Measurements from ENCODE around the gene ZCCHC7. TPM values are rescaled to one million over a fixed set of nuclear protein-coding genes. Genes with fewer than 3 reads are reported as not detected.

Gene ZCCHC7
- total and polyA plus RNA-seq, 5 donors from 2014 or later = 32.3 to 43.6 (median 34.8) TPM

- H3K9me3 ChIP-seq (ENCODE audit: control insufficient read depth in 2 of 2, low read length in 2 of 2) = no peaks in the 10 kb centered on the region
- no peak overlapping the region for H3K4me3 ChIP-seq (ENCODE audit: low read depth, low read length)
- Mint-ChIP-seq H3K4me3 (no peak overlapping the region), H3K27me3 (no peaks in the 10 kb centered on the region), H3K36me3 (peaks cover 34% of the 10 kb centered on the region), H3K27ac (peak overlapping the region in 2 of 3 donors; percentile 2 to 5), H3K9me3 (no peaks in the 10 kb centered on the region), H3K4me1 (peaks cover 6 to 22% (median 11%) of the 10 kb centered on the region in 4 donors)
- no peaks in the 10 kb centered on the region for H3K27me3 ChIP-seq (ENCODE audit: control insufficient read depth, insufficient read depth, low read length)
- no peak overlapping the region for H3K27ac ChIP-seq (ENCODE audit: insufficient read depth, low read length, poor library complexity, severe bottlenecking)
- no peaks in the 10 kb centered on the region for H3K36me3 ChIP-seq (ENCODE audit: control insufficient read depth, insufficient read depth, low read length)
- H3K4me1 ChIP-seq (ENCODE audit: control insufficient read depth, insufficient read depth, low read length, poor library complexity, severe bottlenecking) = no peaks in the 10 kb centered on the region
- DNase-seq (no peak), ATAC-seq (ENCODE audit: low read depth in 2 of 2) (peak in 1 of 2 donors; percentile 14)
Measured at GRCh38 chr9:37324691-37325490, 204.5 kb downstream of the ZCCHC7 start.

- Histone ChIP-seq H3K4me3 (ENCODE audit: low read depth, low read length) (no peak overlapping the region), H3K27me3 (ENCODE audit: control insufficient read depth, insufficient read depth, low read length) (no peaks in the 10 kb centered on the region), H3K36me3 (ENCODE audit: control insufficient read depth, insufficient read depth, low read length) (no peaks in the 10 kb centered on the region), H3K4me1 (ENCODE audit: control insufficient read depth, insufficient read depth, low read length, poor library complexity, severe bottlenecking) (no peaks in the 10 kb centered on the region), H3K9me3 (ENCODE audit: control insufficient read depth in 2 of 2, low read length in 2 of 2) (no peaks in the 10 kb centered on the region), H3K27ac (ENCODE audit: insufficient read depth, low read length, poor library complexity, severe bottlenecking) (no peak overlapping the region)
- no peak overlapping the region for H3K4me3 Mint-ChIP-seq
- ATAC-seq (ENCODE audit: low read depth in 2 of 2) = no peak
- H3K27ac Mint-ChIP-seq = no peak overlapping the region
- no peaks in the 10 kb centered on the region for H3K27me3 Mint-ChIP-seq
- H3K4me1 Mint-ChIP-seq = peaks cover 4 to 22% (median 11%) of the 10 kb centered on the region in 4 donors
- H3K9me3 Mint-ChIP-seq = no peaks in the 10 kb centered on the region
- DNase-seq = no peak
- peaks cover 29% of the 10 kb centered on the region for H3K36me3 Mint-ChIP-seq
Measured at GRCh38 chr9:37325778-37326177, 205.4 kb downstream of the ZCCHC7 start.

- no peaks in the 10 kb centered on the region for H3K9me3 Mint-ChIP-seq
- no peaks in the 10 kb centered on the region for H3K27me3 ChIP-seq (ENCODE audit: control insufficient read depth, insufficient read depth, low read length)
- H3K4me1 ChIP-seq (ENCODE audit: control insufficient read depth, insufficient read depth, low read length, poor library complexity, severe bottlenecking) = no peaks in the 10 kb centered on the region
- no peak overlapping the region for H3K4me3 Mint-ChIP-seq
- H3K4me1 Mint-ChIP-seq = peaks cover 0 to 18% (median 8%) of the 10 kb centered on the region in 4 donors
- H3K36me3 Mint-ChIP-seq = peaks cover 23% of the 10 kb centered on the region
- DNase-seq (no peak), ATAC-seq (ENCODE audit: low read depth in 2 of 2) (no peak)
- H3K27ac Mint-ChIP-seq = peak overlapping the region in 1 of 3 donors; percentile 49
- no peaks in the 10 kb centered on the region for H3K9me3 ChIP-seq (ENCODE audit: control insufficient read depth in 2 of 2, low read length in 2 of 2)
- H3K36me3 ChIP-seq (ENCODE audit: control insufficient read depth, insufficient read depth, low read length) = no peaks in the 10 kb centered on the region
- H3K27ac ChIP-seq (ENCODE audit: insufficient read depth, low read length, poor library complexity, severe bottlenecking) = no peak overlapping the region
- H3K27me3 Mint-ChIP-seq = no peaks in the 10 kb centered on the region
- no peak overlapping the region for H3K4me3 ChIP-seq (ENCODE audit: low read depth, low read length)
Measured at GRCh38 chr9:37327553-37327952, 207.2 kb downstream of the ZCCHC7 start.

GRCh38 chr9:37328556-37329227 lies 208.3 kb downstream of the ZCCHC7 start:
- Mint-ChIP-seq H3K9me3 (no peaks in the 10 kb centered on the region), H3K27ac (no peak overlapping the region), H3K4me3 (no peak overlapping the region), H3K27me3 (no peaks in the 10 kb centered on the region), H3K4me1 (peaks cover 0 to 18% (median 6%) of the 10 kb centered on the region in 4 donors), H3K36me3 (peaks cover 18% of the 10 kb centered on the region)
- DNase-seq (no peak), ATAC-seq (ENCODE audit: low read depth in 2 of 2) (no peak)
- Histone ChIP-seq H3K4me1 (ENCODE audit: control insufficient read depth, insufficient read depth, low read length, poor library complexity, severe bottlenecking) (no peaks in the 10 kb centered on the region), H3K4me3 (ENCODE audit: low read depth, low read length) (no peak overlapping the region), H3K36me3 (ENCODE audit: control insufficient read depth, insufficient read depth, low read length) (no peaks in the 10 kb centered on the region), H3K27me3 (ENCODE audit: control insufficient read depth, insufficient read depth, low read length) (no peaks in the 10 kb centered on the region), H3K27ac (ENCODE audit: insufficient read depth, low read length, poor library complexity, severe bottlenecking) (no peak overlapping the region), H3K9me3 (ENCODE audit: control insufficient read depth in 2 of 2, low read length in 2 of 2) (no peaks in the 10 kb centered on the region)

- H3K4me3 Mint-ChIP-seq = no peak overlapping the region
Measured at GRCh38 chr9:37329576-37329975, 209.2 kb downstream of the ZCCHC7 start.

GRCh38 chr9:37331871-37332270 lies 211.5 kb downstream of the ZCCHC7 start:
- Histone ChIP-seq H3K27me3 (ENCODE audit: control insufficient read depth, insufficient read depth, low read length) (no peaks in the 10 kb centered on the region), H3K27ac (ENCODE audit: insufficient read depth, low read length, poor library complexity, severe bottlenecking) (no peak overlapping the region), H3K4me3 (ENCODE audit: low read depth, low read length) (no peak overlapping the region), H3K36me3 (ENCODE audit: control insufficient read depth, insufficient read depth, low read length) (no peaks in the 10 kb centered on the region), H3K9me3 (ENCODE audit: control insufficient read depth in 2 of 2, low read length in 2 of 2) (no peaks in the 10 kb centered on the region), H3K4me1 (ENCODE audit: control insufficient read depth, insufficient read depth, low read length, poor library complexity, severe bottlenecking) (no peaks in the 10 kb centered on the region)
- Mint-ChIP-seq H3K27ac (no peak overlapping the region), H3K9me3 (no peaks in the 10 kb centered on the region), H3K36me3 (peaks cover 9% of the 10 kb centered on the region), H3K4me3 (no peak overlapping the region), H3K27me3 (no peaks in the 10 kb centered on the region), H3K4me1 (peaks cover 0 to 10% (median 2%) of the 10 kb centered on the region in 4 donors)
- DNase-seq = no peak
- ATAC-seq (ENCODE audit: low read depth in 2 of 2) = no peak

More at GRCh38 chr9:37329576-37329975, 209.2 kb downstream of the ZCCHC7 start:
- Histone ChIP-seq H3K27me3 (ENCODE audit: control insufficient read depth, insufficient read depth, low read length) (no peaks in the 10 kb centered on the region), H3K27ac (ENCODE audit: insufficient read depth, low read length, poor library complexity, severe bottlenecking) (no peak overlapping the region), H3K4me1 (ENCODE audit: control insufficient read depth, insufficient read depth, low read length, poor library complexity, severe bottlenecking) (no peaks in the 10 kb centered on the region), H3K4me3 (ENCODE audit: low read depth, low read length) (no peak overlapping the region), H3K36me3 (ENCODE audit: control insufficient read depth, insufficient read depth, low read length) (no peaks in the 10 kb centered on the region), H3K9me3 (ENCODE audit: control insufficient read depth in 2 of 2, low read length in 2 of 2) (no peaks in the 10 kb centered on the region)
- ATAC-seq (ENCODE audit: low read depth in 2 of 2) = no peak
- H3K4me1 Mint-ChIP-seq = peaks cover 0 to 14% (median 3%) of the 10 kb centered on the region in 4 donors
- DNase-seq = peak in 2 of 3 donors; percentile 19 to 40
- H3K27ac Mint-ChIP-seq = no peak overlapping the region
- H3K9me3 Mint-ChIP-seq = no peaks in the 10 kb centered on the region
- no peaks in the 10 kb centered on the region for H3K27me3 Mint-ChIP-seq
- H3K36me3 Mint-ChIP-seq = peaks cover 13% of the 10 kb centered on the region

GRCh38 chr9:37332578-37332977 lies 212.2 kb downstream of the ZCCHC7 start:
- no peaks in the 10 kb centered on the region for H3K27me3 ChIP-seq (ENCODE audit: control insufficient read depth, insufficient read depth, low read length)
- peaks cover 0 to 5% (median 2%) of the 10 kb centered on the region in 4 donors for H3K4me1 Mint-ChIP-seq
- no peak for ATAC-seq (ENCODE audit: low read depth in 2 of 2)
- H3K27me3 Mint-ChIP-seq = no peaks in the 10 kb centered on the region
- no peak overlapping the region for H3K27ac Mint-ChIP-seq
- no peak overlapping the region for H3K4me3 Mint-ChIP-seq
- H3K4me3 ChIP-seq (ENCODE audit: low read depth, low read length) = no peak overlapping the region
- H3K4me1 ChIP-seq (ENCODE audit: control insufficient read depth, insufficient read depth, low read length, poor library complexity, severe bottlenecking) = no peaks in the 10 kb centered on the region
- peaks cover 2% of the 10 kb centered on the region for H3K36me3 Mint-ChIP-seq
- no peaks in the 10 kb centered on the region for H3K9me3 ChIP-seq (ENCODE audit: control insufficient read depth in 2 of 2, low read length in 2 of 2)
- no peak for DNase-seq
- H3K9me3 Mint-ChIP-seq = no peaks in the 10 kb centered on the region
- H3K27ac ChIP-seq (ENCODE audit: insufficient read depth, low read length, poor library complexity, severe bottlenecking) = no peak overlapping the region
- no peaks in the 10 kb centered on the region for H3K36me3 ChIP-seq (ENCODE audit: control insufficient read depth, insufficient read depth, low read length)

Data from CD4-positive, CD25-positive, alpha-beta regulatory T cell (primary cell).